ENCODE data around the gene MACROD2.
"Not testable (repeated sequence)": the region's sequence is repeated elsewhere in the genome, so short reads cannot be mapped to it uniquely, and the experiment has no call there.

The MACROD2 gene

DNA sequence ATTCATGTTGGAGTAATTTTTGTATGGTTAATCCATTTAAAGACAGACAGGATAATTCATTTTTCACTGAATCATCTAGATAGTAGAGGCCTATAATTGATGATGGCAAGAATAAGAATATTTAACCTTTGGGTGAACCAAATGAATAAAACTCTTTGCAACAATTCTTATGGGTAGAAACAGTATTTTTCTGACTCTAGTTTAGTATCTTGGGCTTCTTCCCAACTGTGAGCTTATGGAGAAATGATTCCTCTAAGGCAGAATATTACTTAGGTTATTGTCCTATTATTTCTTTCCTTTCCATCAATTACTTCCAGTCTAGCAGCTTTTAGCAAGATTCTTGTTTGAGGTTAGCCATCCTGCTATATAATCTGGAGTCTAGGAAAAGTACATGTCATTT, 1077.0 kb downstream of the MACROD2 start:
- no peak for DNase-seq

DNA sequence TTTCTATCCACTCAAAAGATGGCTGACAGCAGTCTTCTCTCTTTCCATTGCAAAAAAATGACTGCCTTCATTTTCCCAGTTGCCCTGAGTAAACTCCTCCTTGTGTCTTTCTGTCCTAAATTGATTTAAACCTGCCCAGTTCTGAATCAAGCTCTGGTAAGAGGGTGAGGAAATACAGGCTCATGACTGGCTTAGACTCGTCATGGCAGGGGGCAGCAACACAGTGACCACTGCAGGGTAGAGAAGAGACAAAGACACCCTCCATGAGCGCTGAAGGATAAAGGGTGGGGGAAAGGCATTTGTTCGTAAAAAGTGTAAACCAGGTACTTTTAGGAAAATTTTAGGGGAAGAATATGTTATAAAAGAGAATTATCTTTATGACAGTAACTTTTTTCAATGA, 1080.3 kb downstream of the MACROD2 start:
- DNase-seq = no peak

DNA sequence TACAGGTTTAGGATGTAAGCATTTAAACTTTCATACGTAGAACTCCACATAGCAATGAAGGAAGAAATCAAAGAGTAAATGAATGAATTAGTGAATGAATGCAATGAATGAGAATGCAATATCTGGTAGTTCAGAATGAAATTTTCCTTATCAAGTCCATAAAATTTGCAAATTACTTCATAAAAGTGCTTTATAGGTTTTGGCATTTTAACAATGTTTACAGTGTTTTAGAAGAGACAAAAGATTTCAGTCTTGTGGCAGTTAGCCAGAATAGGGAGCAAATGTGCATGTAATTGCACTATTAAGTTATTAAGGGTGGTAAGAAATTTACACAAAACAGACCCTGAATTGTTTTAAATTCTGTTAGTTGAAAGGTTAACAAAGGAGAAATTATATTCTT, 1081.5 kb downstream of the MACROD2 start:
- no peak for DNase-seq

DNA sequence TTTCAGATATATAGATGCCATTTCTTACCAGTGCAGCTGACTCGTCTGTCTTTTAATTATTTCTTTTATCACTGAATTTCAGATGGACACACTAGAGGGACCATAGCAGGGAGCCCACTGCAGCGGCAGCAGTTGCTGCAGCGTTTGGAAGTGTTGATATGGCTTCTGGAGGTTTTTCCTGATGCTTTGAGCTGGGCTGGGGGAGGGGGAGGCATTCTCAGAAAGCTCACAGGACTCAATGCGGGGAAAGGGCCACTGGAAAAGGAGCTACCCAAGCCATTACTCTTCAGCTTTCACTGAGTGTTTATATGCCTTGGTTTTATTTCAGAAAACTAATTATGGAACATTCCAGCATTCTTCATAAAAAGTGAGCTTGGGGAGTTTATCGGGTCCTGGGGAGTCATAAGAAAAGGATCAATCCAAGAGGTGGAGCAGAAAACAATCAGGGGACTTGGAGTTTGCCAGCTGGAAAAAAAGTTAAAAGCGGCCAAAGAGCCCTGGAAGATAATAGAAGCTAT, 1082.5 kb downstream of the MACROD2 start:
- no peak for DNase-seq

DNA sequence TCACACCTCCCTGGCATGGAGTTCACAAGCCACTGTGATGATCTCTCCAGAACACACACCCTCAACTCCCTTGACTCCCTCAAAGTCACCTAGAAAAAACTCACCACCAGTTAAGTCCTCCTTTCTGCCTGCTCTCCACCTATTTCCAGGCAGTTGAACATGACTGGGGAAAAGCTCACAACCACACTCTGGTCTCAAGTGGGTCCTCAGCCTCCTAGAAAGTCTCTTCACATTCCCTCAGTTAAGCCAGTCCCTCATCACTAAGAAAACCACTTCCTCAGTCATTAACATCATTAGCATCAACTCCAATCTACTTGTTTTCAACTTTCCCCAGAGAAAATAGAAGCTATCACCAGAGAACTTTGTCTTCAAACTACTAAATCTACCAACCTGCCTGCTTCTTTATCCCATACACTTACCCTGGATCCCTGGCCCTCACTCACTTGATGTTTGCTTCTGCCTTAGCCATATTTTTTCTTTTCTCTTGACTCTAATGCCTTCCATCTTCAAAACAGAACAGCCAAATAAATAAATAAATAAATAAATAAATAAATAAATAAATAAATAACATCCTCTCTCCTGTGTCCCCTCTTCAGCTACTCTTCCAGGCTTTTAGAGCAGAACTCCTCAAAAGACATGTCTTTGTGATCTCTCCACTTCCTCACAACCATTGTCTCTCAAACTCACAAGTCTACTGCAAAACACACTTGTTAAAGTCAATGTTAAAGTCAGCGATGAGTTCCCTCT, 1084.5 kb downstream of the MACROD2 start:
- DNase-seq = no peak

DNA sequence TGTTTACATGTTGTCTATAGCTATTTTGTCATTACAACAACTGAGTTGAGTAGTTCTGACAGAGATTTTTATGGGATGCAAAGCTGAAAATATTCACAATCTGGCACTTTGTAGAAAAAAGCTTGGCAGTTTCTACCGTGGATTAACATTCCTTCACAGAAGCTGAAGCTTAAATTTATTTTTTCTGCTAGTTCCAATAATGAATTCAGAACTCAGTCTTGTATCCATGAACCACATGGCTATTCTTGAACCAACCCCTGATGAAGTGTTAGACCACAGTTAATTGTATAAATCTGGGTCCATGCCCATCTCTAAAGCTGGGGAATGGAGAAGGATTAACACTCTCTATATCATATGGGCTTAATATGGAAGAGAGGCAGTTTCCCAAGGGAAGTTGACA, 1085.9 kb downstream of the MACROD2 start:
- DNase-seq = no peak

DNA sequence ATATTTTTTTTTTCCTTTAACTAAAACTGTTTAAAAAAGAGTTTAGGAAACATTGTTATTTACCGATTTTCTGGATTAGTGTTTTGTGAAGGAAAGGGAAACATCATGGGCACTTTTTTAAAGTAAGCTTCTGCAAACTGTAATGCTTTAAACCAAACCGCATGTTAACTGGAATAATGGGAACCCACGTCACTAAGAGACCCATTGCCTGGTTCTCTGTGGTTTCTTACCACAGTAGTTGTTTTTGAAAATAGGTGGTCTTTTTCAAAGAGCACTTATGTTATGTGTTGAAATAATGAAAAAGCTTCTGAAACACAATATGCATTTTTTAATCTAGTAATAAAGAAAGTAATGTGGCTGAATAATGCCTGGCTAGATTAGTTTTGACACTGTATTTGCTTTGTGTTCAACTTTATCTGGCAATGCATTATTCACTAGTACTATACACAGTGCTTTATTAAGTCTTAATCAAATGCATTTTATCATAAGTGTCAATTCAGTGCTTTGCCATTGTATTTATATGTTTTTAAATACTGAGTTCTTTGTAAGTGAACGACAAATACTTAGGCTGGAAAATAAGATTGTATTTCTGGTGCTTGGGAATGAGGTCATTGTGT, 1096.2 kb downstream of the MACROD2 start:
- no peak for DNase-seq

DNA sequence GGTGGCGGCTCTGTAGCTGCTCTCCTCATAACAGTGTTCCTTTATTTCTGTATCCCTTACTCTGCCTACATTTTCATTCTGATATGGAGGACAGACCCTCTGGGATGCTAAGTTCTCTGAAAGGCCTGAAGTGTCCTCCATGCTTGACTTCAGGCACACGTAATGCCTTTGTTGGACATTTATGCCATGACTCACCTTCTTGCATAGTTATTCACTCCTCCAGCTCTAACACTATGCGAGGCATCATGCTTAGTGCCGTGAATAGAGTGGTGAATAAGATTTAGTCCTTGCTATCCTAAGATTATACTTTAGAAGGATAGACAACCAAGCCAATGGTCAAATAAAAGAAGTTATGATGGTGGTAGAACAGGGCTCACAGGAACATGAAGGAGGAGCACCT, 1103.0 kb downstream of the MACROD2 start:
- no peak for DNase-seq

DNA sequence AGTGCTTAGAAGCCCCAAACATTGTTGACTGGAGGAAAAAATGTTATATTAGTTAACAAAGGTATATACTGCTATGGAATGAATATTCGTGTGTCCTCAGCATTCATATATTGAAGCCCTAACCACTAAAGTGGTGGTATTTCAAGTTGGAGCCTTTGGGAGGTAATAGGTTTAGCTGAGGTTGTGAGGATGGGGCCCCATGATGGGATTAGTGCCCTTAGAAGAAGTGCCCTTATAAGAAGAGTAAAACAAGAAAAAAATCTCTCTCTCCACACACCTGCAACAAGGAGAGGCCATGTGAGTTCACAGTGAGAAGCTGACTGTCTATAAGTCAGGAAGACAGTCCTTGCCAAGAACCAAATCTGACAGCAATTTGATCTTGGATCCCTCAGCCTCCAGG, 1103.8 kb downstream of the MACROD2 start:
- no peak for DNase-seq

DNA sequence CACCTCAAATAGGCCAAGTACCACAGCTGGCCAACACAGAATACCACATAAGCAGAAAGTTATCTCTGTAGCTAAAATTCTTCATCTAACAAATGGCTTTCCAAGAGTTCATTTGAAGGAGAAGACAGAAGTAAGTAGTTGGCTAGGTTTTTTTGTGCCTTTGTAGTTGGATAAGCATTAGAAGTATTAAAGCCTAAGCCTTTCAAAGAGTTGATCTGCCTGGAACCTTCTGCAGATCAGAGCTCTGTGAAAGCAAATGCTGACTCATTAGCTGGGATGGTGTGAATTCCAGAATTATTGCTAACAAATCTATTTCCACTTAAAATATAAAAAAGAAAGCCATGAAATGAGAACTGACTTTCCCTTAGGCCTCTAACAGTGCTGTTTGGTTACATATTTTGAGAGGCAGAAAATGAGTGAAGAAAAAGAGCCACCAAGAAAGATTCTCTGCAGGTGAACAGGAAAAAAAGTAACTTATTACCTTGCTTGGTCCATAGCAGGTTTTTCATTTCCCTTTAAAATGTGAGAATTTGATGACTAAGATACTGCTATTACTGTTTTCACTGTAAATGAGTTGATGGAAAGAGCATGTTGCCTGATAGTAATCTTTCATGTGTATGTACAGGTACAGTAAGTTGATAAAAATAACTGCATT, 1105.3 kb downstream of the MACROD2 start:
- no peak for DNase-seq

DNA sequence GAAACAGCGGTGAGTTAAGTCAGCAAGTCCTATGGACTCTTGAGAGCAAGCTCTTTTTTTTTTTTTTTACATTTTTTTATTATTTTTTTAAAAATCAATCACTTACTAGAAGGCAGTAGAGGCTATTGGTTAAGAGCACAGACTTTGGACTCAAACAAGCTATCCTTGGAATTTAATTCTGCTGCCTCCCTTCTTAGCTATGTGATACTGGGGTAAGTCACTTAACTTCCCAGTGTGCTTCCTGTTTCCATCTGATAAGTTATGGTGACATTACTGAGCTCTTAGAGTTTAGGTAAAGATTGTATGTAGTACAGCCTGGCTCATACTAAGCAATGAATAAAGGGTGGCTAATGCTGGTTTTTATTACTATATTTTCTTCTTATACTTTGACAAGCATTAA, 1112.6 kb downstream of the MACROD2 start:
- DNase-seq = no peak

DNA sequence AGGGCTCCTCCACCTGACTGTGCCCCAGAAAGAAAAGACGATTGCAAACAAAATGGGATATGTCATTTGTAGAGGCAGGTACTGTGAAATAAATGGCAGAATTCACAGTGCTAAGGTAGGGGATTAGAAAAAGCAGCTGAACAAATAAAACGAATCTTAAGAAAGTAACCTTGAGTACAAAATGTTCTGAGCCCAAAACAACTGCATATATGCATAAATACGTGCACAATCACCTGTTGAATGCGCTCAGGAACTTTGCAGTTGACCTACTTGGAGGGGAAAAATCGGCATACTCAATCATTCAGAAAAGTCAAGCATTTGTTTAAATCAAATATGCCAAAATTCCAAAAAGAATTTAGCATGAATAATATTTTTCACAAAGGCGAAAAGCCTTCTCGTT, 1114.2 kb downstream of the MACROD2 start:
- DNase-seq = no peak

DNA sequence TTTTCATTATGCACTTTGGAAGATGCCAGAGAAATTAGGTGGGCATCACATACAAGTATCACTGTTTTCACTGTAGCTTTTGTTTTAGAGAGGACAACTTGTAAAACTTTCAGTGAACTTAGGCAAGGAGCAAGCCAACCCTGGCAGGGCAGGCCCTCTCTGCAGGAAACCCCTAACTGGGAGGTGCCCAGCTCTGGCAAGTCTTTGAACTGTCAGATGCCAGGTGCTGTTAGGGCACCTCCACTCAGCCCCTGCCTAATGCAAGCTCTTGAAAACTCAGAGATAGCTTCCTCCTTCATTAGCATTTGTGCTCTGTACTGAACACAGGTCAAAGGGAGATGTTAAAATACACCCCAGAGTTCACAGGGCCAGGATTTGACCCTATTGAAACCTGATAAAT, 1116.3 kb downstream of the MACROD2 start:
- no peak for DNase-seq

DNA sequence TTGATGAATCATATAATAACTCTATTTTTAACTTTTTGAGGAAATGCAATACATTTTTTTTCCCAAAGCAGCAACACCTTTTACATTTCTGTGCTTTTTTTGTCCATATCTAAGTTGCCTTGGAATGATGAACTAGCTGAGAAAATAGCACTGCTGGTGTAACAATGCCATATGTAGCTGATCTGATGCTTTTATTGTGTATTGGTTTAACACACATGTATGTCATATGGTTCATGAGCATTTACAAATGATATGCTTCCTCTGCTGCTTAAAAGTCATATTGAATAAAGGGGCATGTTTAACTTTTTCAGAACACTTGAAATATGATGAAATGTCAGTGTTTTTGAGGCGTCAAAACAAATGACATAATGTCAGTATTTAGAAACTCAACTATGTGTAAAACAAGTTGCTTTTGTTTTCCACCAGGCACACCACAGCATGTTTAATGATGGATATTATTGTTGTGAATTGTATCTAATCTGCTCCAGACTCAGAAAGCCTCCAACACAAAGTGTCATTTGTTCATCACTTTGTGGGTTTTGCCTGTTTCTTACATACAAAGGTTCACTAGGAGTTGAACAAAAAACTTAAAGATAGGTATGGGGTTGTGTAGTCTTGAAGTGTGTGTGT, 1117.9 kb downstream of the MACROD2 start:
- DNase-seq = no peak

DNA sequence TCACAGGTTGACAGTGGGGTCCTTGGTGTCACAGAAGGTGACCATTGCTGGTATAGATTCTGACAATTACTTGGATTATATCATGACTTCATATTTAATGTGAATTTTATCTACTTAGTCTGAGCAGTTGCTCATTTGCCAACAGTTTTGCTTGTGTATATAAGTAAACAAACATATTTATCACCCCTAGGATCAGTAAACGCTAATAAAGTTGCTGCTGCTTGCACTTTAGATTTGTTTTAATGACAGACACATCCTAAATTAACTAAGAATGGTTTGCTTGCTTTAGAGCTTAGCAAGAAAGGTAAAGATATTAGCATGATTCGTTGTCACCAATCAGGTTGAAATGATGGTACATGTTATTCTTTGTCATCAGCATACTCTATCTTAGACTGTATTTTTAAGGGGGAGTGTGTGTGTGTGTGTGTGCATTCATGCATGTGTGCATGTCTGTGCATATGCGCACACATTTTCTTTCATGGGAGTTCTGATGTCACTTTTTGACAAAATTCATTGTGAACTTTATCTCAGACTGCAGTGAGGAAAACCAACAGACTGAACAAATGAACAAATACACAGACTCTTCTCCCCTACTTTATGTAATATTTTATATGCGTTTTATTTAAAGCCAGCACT, 1124.7 kb downstream of the MACROD2 start:
- no peak for DNase-seq

DNA sequence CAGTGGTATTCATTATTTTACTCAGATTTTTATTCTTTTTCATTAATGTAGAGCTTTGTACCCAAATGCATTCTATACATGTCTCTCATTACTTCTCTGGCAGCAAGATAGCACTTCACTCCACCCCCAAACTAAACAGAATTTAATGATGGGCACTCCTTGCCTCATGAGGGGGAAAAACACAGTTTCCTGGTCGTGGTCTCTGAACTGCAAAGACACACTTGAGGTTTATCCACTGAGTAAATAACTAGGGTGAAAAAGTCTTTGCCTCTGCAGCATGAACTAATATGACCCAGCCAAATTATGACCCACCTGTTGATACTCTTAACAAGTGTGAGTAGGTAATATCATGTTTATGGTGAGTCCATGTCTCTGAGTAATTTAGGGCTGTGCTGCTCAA, 1127.3 kb downstream of the MACROD2 start:
- no peak for DNase-seq

DNA sequence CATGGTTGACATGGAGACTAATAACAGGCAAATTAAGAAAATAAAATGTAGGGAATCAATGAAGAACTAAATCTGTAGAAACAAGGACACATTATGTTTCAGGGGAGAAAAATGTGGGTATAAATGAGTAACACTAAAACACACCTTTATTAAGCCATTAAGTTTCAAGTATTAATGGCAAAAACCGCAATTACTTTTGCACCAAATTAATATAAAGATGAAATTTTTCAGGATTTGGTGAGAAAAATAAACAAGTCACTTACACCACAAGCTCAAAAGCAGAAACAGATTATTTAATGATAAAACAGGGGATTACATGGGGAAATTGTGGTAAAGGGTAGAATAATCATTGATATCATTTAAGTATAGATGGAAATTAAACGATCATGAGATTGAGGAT, 1135.9 kb downstream of the MACROD2 start:
- no peak for DNase-seq

DNA sequence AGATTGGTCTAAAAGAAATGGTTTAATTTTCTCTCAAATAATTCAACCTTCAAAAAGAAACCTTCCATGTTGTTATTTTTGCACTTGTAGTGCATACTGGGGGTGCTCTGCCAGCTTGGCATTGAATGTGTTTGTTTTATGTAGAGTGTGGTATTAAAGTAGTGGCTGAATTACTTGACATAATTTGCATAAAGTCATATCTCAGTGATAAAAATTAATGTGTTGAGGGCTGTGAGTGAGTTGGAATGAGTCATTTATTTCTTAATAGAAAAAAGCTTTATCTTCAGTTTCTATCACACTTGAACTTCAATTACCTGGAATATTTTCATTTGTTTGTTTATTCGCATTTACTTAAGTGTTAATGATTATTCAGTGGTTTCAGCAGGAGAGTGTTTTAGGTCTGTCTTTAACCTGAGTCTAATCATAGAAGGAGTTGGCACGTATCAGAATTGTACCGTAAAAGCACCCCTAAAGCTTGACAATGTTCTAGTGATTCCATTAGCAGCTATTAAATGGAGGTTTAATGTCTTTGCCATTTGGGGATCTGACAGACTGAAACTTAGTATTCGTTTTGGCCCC, 1143.3 kb downstream of the MACROD2 start:
- no peak for DNase-seq

DNA sequence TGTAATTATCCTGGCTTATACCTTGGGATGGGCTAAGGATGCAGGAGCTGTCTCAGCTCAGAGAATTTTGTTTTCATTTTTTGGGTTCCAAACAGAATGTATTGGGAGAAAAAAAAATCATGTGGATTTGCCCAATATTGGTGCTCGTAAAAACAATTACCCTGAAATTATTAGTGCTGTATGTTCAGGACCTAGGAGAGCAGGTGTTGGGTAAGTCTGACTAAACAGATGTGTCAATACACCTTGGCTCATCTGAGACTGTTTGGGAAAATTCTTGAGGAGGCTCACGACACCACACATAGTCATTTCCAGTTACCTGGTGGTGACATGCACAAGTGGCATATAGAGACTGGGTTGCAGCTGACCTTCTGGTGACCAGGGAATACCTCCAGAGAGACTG, 1144.2 kb downstream of the MACROD2 start:
- DNase-seq = no peak

DNA sequence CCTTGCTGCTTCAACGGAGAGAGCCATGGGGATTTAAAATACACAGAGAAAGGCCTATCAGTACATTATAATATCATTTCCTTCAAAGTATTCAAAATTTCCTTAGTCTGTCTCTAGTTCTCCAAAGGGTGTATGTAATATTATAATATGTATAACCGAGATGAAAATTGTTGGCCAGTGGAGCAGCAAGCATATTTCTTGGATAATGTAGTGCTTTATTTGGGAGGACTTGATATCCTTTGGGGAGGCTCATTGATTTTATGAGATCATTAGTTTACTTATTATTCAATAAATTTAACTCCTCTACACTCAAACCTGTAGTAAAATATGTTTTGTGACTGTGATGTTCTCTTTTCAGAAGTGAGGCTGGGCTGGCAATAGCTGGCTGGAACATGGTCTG, 1145.0 kb downstream of the MACROD2 start:
- DNase-seq = no peak

DNA sequence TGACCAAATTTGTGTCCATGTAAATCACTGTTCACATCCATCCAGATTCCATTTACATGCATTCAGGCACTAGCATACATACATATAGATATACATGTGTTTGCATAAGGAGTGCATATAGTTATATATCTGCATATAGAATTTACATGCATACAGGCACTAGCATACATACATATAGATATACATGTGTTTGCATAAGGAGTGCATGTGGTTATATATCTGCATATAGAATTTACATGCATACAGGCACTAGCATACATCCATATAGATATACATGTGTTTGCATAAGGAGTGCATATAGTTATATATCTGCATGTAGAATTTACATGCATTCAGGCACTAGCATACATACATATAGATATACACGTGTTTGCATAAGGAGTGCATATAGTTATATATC, 1145.6 kb downstream of the MACROD2 start:
- DNase-seq = not testable (repeated sequence)

DNA sequence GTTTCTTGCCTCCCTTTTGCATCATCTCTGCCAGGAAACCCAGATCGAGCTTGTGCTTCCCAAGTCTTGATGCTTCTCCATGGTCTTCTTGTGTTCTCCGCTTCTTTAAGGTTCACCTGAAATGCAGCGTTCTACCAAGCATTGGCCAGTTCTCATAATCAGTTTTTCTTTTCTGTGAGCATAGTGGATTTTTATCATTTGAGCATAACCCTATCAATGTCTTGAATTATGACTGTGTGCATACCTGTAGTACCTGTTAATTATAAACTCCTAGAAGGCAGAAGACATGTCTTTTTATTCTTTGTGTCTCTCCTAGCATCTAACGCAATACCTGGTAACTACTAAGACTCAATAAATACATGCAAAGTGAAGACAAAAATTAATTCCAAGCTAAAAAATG, 1146.5 kb downstream of the MACROD2 start:
- DNase-seq = no peak

DNA sequence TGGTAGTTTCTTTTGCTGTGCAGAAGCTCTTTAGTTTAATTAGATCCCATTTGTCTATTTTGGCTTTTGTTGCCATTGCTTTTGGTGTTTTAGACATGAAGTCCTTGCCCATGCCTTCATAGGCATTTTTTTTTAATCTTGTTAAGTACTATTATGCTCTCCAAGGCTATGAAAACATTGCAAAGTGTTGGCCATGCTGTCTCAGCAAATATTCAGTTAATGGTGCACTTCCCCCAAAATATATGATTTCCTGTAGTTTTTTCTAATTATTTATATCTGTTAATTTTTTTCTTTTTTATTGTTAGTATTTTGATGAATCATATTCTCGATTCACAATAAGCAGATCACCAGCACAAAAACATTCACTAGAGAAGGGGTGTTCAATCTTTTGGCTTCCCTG, 1148.2 kb downstream of the MACROD2 start:
- no peak for DNase-seq

Measured in central memory CD4-positive, alpha-beta T cell (primary cell).